Dendritic cell treated with granulocyte-macrophage colony-stimulating factor and Interleukin-4, amounts not matched to agents 40 ng/mL and 50 ng/mL, for 4 days (primary cell): ENCODE measurements around the gene SEMA4C.

Source experiments
- H3K27ac Mint-ChIP-seq: one replicate; pipeline ENCODE4 v1.8.0; 2022; ENCODE audit warnings: mild to moderate bottlenecking, mixed read lengths
- H3K27me3 Mint-ChIP-seq: one replicate; pipeline ENCODE4 v1.8.0; 2022; ENCODE audit warnings: mild to moderate bottlenecking, mixed read lengths
- H3K36me3 Mint-ChIP-seq: one replicate; pipeline ENCODE4 v1.8.0; 2022; ENCODE audit warnings: low read depth, mixed read lengths
- H3K4me1 Mint-ChIP-seq: one replicate; pipeline ENCODE4 v1.8.0; 2022; ENCODE audit warnings: low read depth, mixed read lengths
- H3K4me3 Mint-ChIP-seq: one replicate; pipeline ENCODE4 v1.8.0; 2022; ENCODE audit warnings: mild to moderate bottlenecking, moderate library complexity, mixed read lengths
- H3K9me3 Mint-ChIP-seq: one replicate; pipeline ENCODE4 v1.8.0; 2022; ENCODE audit warnings: mixed read lengths
- intact Hi-C: fragments of 100-400 bp; cut with micrococcal nuclease; formaldehyde crosslinking; loops from one replicate; pipeline ENCODE4 v1.15.0; 2022

SEMA4C gene

GRCh38 chr2:96839875-96840850 lies 29.7 kb downstream of the SEMA4C start:
- peaks cover 13% of the 10 kb centered on the region for H3K36me3 Mint-ChIP-seq
- peak overlapping the region; percentile 33 for H3K4me3 Mint-ChIP-seq

GRCh38 chr2:96839293-96839874 lies 30.5 kb downstream of the SEMA4C start:
- intact Hi-C loops: no loop called here
- H3K27me3 Mint-ChIP-seq: peaks cover 4% of the 10 kb centered on the region
- H3K36me3 Mint-ChIP-seq: peaks cover 21% of the 10 kb centered on the region
- H3K4me3 Mint-ChIP-seq: peak overlapping the region; percentile 33
- peaks cover 19% of the 10 kb centered on the region for H3K4me1 Mint-ChIP-seq
- no peaks in the 10 kb centered on the region for H3K9me3 Mint-ChIP-seq
- no peak overlapping the region for H3K27ac Mint-ChIP-seq

More at GRCh38 chr2:96839875-96840850, 29.7 kb downstream of the SEMA4C start:
- Mint-ChIP-seq H3K4me1 (peaks cover 19% of the 10 kb centered on the region), H3K9me3 (no peaks in the 10 kb centered on the region), H3K27ac (no peak overlapping the region), H3K27me3 (peaks cover 4% of the 10 kb centered on the region)
- intact Hi-C loops: no loop called here

GRCh38 chr2:96838345-96839292 lies 31.3 kb downstream of the SEMA4C start:
- H3K4me1 Mint-ChIP-seq: peaks cover 19% of the 10 kb centered on the region
- H3K4me3 Mint-ChIP-seq: no peak overlapping the region
- H3K9me3 Mint-ChIP-seq: no peaks in the 10 kb centered on the region
- intact Hi-C loops: no loop called here
- peaks cover 4% of the 10 kb centered on the region for H3K27me3 Mint-ChIP-seq
- peaks cover 28% of the 10 kb centered on the region for H3K36me3 Mint-ChIP-seq
- no peak overlapping the region for H3K27ac Mint-ChIP-seq

GRCh38 chr2:96837575-96837974 lies 32.3 kb downstream of the SEMA4C start:
- peaks cover 4% of the 10 kb centered on the region for H3K27me3 Mint-ChIP-seq
- intact Hi-C loops: no loop called here
- H3K4me1 Mint-ChIP-seq: peaks cover 12% of the 10 kb centered on the region
- no peak overlapping the region for H3K27ac Mint-ChIP-seq
- no peaks in the 10 kb centered on the region for H3K9me3 Mint-ChIP-seq
- no peak overlapping the region for H3K4me3 Mint-ChIP-seq
- H3K36me3 Mint-ChIP-seq: peaks cover 39% of the 10 kb centered on the region

- H3K4me1 Mint-ChIP-seq: peaks cover 12% of the 10 kb centered on the region
Observed at GRCh38 chr2:96835830-96836229, 34.0 kb downstream of the SEMA4C start.

GRCh38 chr2:96832754-96833507 lies 36.9 kb downstream of the SEMA4C start:
- Mint-ChIP-seq H3K27me3 (no peaks in the 10 kb centered on the region), H3K4me3 (no peak overlapping the region), H3K27ac (no peak overlapping the region), H3K36me3 (peaks cover 79% of the 10 kb centered on the region), H3K4me1 (no peaks in the 10 kb centered on the region), H3K9me3 (no peaks in the 10 kb centered on the region)
- intact Hi-C loops: no loop called here

More at GRCh38 chr2:96835830-96836229, 34.0 kb downstream of the SEMA4C start:
- H3K27me3 Mint-ChIP-seq: peaks cover 4% of the 10 kb centered on the region
- H3K36me3 Mint-ChIP-seq: peaks cover 56% of the 10 kb centered on the region
- H3K9me3 Mint-ChIP-seq: no peaks in the 10 kb centered on the region
- no peak overlapping the region for H3K27ac Mint-ChIP-seq
- intact Hi-C loops: no loop called here
- no peak overlapping the region for H3K4me3 Mint-ChIP-seq

GRCh38 chr2:96832408-96832753 lies 37.5 kb downstream of the SEMA4C start:
- Mint-ChIP-seq H3K9me3 (no peaks in the 10 kb centered on the region), H3K36me3 (peaks cover 85% of the 10 kb centered on the region), H3K27ac (no peak overlapping the region), H3K4me3 (no peak overlapping the region), H3K27me3 (no peaks in the 10 kb centered on the region), H3K4me1 (no peaks in the 10 kb centered on the region)
- intact Hi-C loops: no loop called here

GRCh38 chr2:96831679-96832078 lies 38.2 kb downstream of the SEMA4C start:
- Mint-ChIP-seq H3K4me3 (no peak overlapping the region), H3K27me3 (no peaks in the 10 kb centered on the region), H3K36me3 (peaks cover 92% of the 10 kb centered on the region), H3K9me3 (no peaks in the 10 kb centered on the region), H3K27ac (no peak overlapping the region), H3K4me1 (no peaks in the 10 kb centered on the region)
- intact Hi-C loops: no loop called here

- H3K36me3 Mint-ChIP-seq: peaks cover 100% of the 10 kb centered on the region
- H3K27me3 Mint-ChIP-seq: no peaks in the 10 kb centered on the region
- H3K4me3 Mint-ChIP-seq: no peak overlapping the region
- no peaks in the 10 kb centered on the region for H3K9me3 Mint-ChIP-seq
- H3K27ac Mint-ChIP-seq: no peak overlapping the region
- intact Hi-C loops: no loop called here
- no peaks in the 10 kb centered on the region for H3K4me1 Mint-ChIP-seq
Observed at GRCh38 chr2:96830044-96830562, 39.8 kb downstream of the SEMA4C start.

GRCh38 chr2:96828874-96829273 lies 41.0 kb downstream of the SEMA4C start:
- Mint-ChIP-seq H3K27me3 (no peaks in the 10 kb centered on the region), H3K4me3 (no peak overlapping the region), H3K4me1 (no peaks in the 10 kb centered on the region), H3K9me3 (no peaks in the 10 kb centered on the region), H3K27ac (no peak overlapping the region), H3K36me3 (peaks cover 95% of the 10 kb centered on the region)
- intact Hi-C loops: no loop called here

- intact Hi-C loops: no loop called here
- Mint-ChIP-seq H3K36me3 (peaks cover 91% of the 10 kb centered on the region), H3K4me1 (no peaks in the 10 kb centered on the region), H3K4me3 (no peak overlapping the region), H3K9me3 (no peaks in the 10 kb centered on the region), H3K27me3 (no peaks in the 10 kb centered on the region), H3K27ac (no peak overlapping the region)
Observed at GRCh38 chr2:96828436-96828835, 41.4 kb downstream of the SEMA4C start.

- no peak overlapping the region for H3K4me3 Mint-ChIP-seq
- intact Hi-C loops: no loop called here
- H3K9me3 Mint-ChIP-seq: no peaks in the 10 kb centered on the region
- H3K4me1 Mint-ChIP-seq: no peaks in the 10 kb centered on the region
- no peak overlapping the region for H3K27ac Mint-ChIP-seq
- H3K27me3 Mint-ChIP-seq: no peaks in the 10 kb centered on the region
- H3K36me3 Mint-ChIP-seq: peaks cover 74% of the 10 kb centered on the region
Observed at GRCh38 chr2:96826546-96827278, 43.2 kb downstream of the SEMA4C start.
